OCI-LY7 (cell line): Measurements from ENCODE around the gene TBC1D4. TPM values are rescaled to one million over a fixed set of nuclear protein-coding genes. Genes with fewer than 3 reads are reported as not detected.

Experiments
- BruUV-seq: library from RNA; stranded (reverse); fragments of 400-500 nt; replicated peaks from 2 replicates; lab custom pipeline; 2021; lab: Mats Ljungman, UMichigan
- CTCF ChIA-PET: fragments of 300-600 bp; sonication (Branson Sonifier 250); formaldehyde crosslinking; loops from one replicate; lab custom pipeline; 2022; ENCODE audit warnings: antibody characterized with exemption; ENCODE audit not compliant: unreplicated experiment; lab: Charles Lee
- POLR2A ChIA-PET: fragments of 300-600 bp; sonication (Branson Sonifier 250); formaldehyde crosslinking; loops from one replicate; lab custom pipeline; 2022; ENCODE audit warnings: antibody characterized with exemption; lab: Charles Lee
- DNase-seq: peaks from one replicate; pipeline ENCODE4 v3.0.0-alpha.2; 2015; ENCODE audit warnings: low spot score
- H2AFZ ChIP-seq: fragments of 200-600 bp; sonication (generic), shearing (Covaris generic); 2 replicates; pipeline ENCODE4 v1.6.1; 2014; ENCODE audit warnings: mild to moderate bottlenecking, antibody characterized with exemption, low read length, moderate library complexity
- H3K27ac ChIP-seq: fragments of 200-600 bp; sonication (generic); 2 replicates; pipeline ENCODE4 v1.5.1; 2014; ENCODE audit warnings: mixed run types, low read depth, mild to moderate bottlenecking, moderate library complexity, low read length, inconsistent platforms; ENCODE audit not compliant: poor library complexity, severe bottlenecking
- H3K36me3 ChIP-seq: fragments of 200-600 bp; sonication (generic); 2 replicates; pipeline ENCODE4 v1.6.1; 2014; ENCODE audit warnings: mild to moderate bottlenecking, antibody characterized with exemption, low read length, moderate library complexity, mixed read lengths; ENCODE audit not compliant: insufficient read depth
- H3K4me1 ChIP-seq: fragments of 200-600 bp; sonication (generic); 2 replicates; pipeline ENCODE4 v1.5.1; 2014; ENCODE audit warnings: mild to moderate bottlenecking, low read length; ENCODE audit not compliant: insufficient read depth, poor library complexity, severe bottlenecking
- H3K4me2 ChIP-seq: fragments of 200-600 bp; sonication (generic); 2 replicates; pipeline ENCODE4 v1.6.1; 2014; ENCODE audit warnings: mild to moderate bottlenecking, low read length
- H3K4me3 ChIP-seq: fragments of 200-600 bp; sonication (generic); 2 replicates; pipeline ENCODE4 v1.5.1; 2014; ENCODE audit warnings: mild to moderate bottlenecking, low read depth, low read length; ENCODE audit not compliant: poor library complexity, severe bottlenecking
- H3K79me2 ChIP-seq: fragments of 200-600 bp; sonication (generic); 2 replicates; pipeline ENCODE4 v1.6.1; 2016; ENCODE audit warnings: low read depth, mild to moderate bottlenecking, low read length, moderate library complexity, mixed read lengths; ENCODE audit not compliant: insufficient read depth
- H3K9me2 ChIP-seq: fragments of 200-600 bp; sonication (generic); 2 replicates; pipeline ENCODE4 v1.6.1; 2016; ENCODE audit warnings: mild to moderate bottlenecking, low read length, mixed read lengths; ENCODE audit not compliant: insufficient read depth
- H3K9me3 ChIP-seq: fragments of 200-600 bp; sonication (generic); 2 replicates; pipeline ENCODE4 v1.6.1; 2014; ENCODE audit warnings: mild to moderate bottlenecking, mixed run types, low read length, mixed read lengths
- H4K20me1 ChIP-seq: fragments of 200-600 bp; sonication (generic); 2 replicates; pipeline ENCODE4 v1.6.1; 2014; ENCODE audit warnings: mild to moderate bottlenecking, antibody characterized with exemption, low read length, moderate library complexity, mixed read lengths; ENCODE audit not compliant: insufficient read depth
- EZH2phosphoT487 ChIP-seq: fragments of 200-600 bp; sonication (generic); IDR thresholded peaks from 2 replicates; pipeline ENCODE4 v1.6.1; 2018; ENCODE audit warnings: low read depth, borderline replicate concordance, mild to moderate bottlenecking, mixed run types, antibody characterized with exemption, low read length, moderate library complexity, mixed read lengths
- intact Hi-C: fragments of 100-400 bp; cut with micrococcal nuclease; formaldehyde crosslinking; loops from one replicate; pipeline ENCODE4 v1.10.0; 2022; ENCODE audit not compliant: unreplicated experiment
- total RNA-seq, 2 experiments: library from RNA; depleted of rRNA in 1 of 2; stranded (reverse); fragments of >200 nt in 1 of 2; shearing (Covaris generic) in 1 of 2; gene quantifications; 2 replicates each; pipeline ENCODE4 v1.2.3, GENCODE V29; 2014 to 2022
- TF ChIP-seq, protein P1 (sequence below): fragments of 200-600 bp; sonication (generic); conservative IDR thresholded peaks from 2 replicates; pipeline ENCODE4 v1.5.1; 2014; ENCODE audit warnings: mild to moderate bottlenecking, antibody characterized with exemption, low read length, moderate library complexity, mixed read lengths

The TBC1D4 gene
- total RNA-seq, 2 experiments from 2014 or later = 21.7 to 24.3 TPM

DNA sequence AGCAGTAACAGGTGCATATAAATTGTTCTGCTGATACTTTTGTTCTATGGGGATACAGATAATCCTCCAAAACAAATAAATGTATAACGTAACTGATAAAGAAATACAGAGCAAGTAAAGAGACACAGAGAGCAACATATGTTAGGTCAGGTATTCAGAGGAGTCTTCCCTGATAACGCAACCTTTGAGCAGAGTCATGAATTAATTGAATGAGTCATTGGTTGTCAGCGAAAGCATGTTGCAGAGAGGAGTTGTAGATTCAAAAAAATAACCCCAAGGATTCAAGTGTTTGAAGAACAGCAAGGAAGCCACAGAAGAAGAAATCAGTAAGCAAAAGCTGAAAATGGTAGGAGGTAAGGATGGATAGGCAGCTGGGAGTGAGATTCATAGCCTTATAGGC is 245.2 kb downstream of the TBC1D4 start:
- H3K9me3 ChIP-seq = no peaks in the 10 kb centered on the region
- no peaks in the 10 kb centered on the region for H3K36me3 ChIP-seq
- TF ChIP-seq EZH2phosphoT487 = no peak
- TF ChIP-seq, protein P1, sequence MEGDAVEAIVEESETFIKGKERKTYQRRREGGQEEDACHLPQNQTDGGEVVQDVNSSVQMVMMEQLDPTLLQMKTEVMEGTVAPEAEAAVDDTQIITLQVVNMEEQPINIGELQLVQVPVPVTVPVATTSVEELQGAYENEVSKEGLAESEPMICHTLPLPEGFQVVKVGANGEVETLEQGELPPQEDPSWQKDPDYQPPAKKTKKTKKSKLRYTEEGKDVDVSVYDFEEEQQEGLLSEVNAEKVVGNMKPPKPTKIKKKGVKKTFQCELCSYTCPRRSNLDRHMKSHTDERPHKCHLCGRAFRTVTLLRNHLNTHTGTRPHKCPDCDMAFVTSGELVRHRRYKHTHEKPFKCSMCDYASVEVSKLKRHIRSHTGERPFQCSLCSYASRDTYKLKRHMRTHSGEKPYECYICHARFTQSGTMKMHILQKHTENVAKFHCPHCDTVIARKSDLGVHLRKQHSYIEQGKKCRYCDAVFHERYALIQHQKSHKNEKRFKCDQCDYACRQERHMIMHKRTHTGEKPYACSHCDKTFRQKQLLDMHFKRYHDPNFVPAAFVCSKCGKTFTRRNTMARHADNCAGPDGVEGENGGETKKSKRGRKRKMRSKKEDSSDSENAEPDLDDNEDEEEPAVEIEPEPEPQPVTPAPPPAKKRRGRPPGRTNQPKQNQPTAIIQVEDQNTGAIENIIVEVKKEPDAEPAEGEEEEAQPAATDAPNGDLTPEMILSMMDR = no peak
- H2AFZ ChIP-seq = no peak overlapping the region
- no peak overlapping the region for H3K27ac ChIP-seq
- ChIA-PET POLR2A (interaction anchor here (0.6 kb wide), 1 partner anchor 349 kb away, joined by 3 read pairs; no protein-coding TSS in a partner anchor), CTCF (no interaction called here)
- BruUV-seq = no TSS peak
- H3K4me2 ChIP-seq = no peak overlapping the region
- no peaks in the 10 kb centered on the region for H3K4me1 ChIP-seq
- no peaks in the 10 kb centered on the region for H3K79me2 ChIP-seq
- no peaks in the 10 kb centered on the region for H3K9me2 ChIP-seq
- intact Hi-C loops = no loop called here
- H3K4me3 ChIP-seq = no peak overlapping the region
- no peak for DNase-seq
- no peaks in the 10 kb centered on the region for H4K20me1 ChIP-seq

Other genes with a start within 250 kb of the TBC1D4 start
- gene COMMD6, start 55.7 kb upstream of the TBC1D4 start, total RNA-seq (2014; rRNA removed; shearing (Covaris generic)) = 30.6 and 87.6 TPM in 2 replicates
- gene COMMD6, start 55.7 kb upstream of the TBC1D4 start, total RNA-seq (2022) = 69.6 and 81.3 TPM in 2 replicates
- 34.7 and 39.6 TPM in 2 replicates for gene UCHL3, start 67.6 kb upstream of the TBC1D4 start, total RNA-seq (2014; rRNA removed; shearing (Covaris generic))
- gene UCHL3, start 67.6 kb upstream of the TBC1D4 start, total RNA-seq (2022) = 45.0 and 49.5 TPM in 2 replicates
- gene LMO7, start 154.2 kb upstream of the TBC1D4 start, total RNA-seq (2014; rRNA removed; shearing (Covaris generic)) = 21.4 and 33.6 TPM in 2 replicates
- gene LMO7, start 154.2 kb upstream of the TBC1D4 start, total RNA-seq (2022) = 25.4 and 33.6 TPM in 2 replicates